Hepatocyte (in vitro differentiated cells): ENCODE measurements around the gene CERK. TPM values are rescaled to one million over a fixed set of nuclear protein-coding genes. Genes with fewer than 3 reads are reported as not detected.

Experiments used
- DNase-seq: peaks from one replicate; pipeline ENCODE4 v3.0.0-alpha.2; 2016; ENCODE audit warnings: low spot score
- H2AFZ ChIP-seq: fragments of 200-600 bp; sonication (generic); 2 replicates; pipeline ENCODE4 v1.6.0; 2016; ENCODE audit warnings: antibody characterized with exemption, mild to moderate bottlenecking
- H3K27ac ChIP-seq: fragments of 200-600 bp; sonication (generic); 2 replicates; pipeline ENCODE4 v1.5.1; 2016; ENCODE audit warnings: mild to moderate bottlenecking
- H3K27me3 ChIP-seq: fragments of 200-600 bp; sonication (generic); 2 replicates; pipeline ENCODE4 v1.6.1; 2016
- H3K36me3 ChIP-seq: fragments of 200-600 bp; sonication (generic); replicated peaks from 2 replicates; pipeline ENCODE4 v1.5.1; 2016; ENCODE audit warnings: low read depth; ENCODE audit not compliant: insufficient read depth
- H3K4me1 ChIP-seq: fragments of 200-600 bp; sonication (generic); 2 replicates; pipeline ENCODE4 v1.5.1; 2016; ENCODE audit warnings: mild to moderate bottlenecking, moderate library complexity; ENCODE audit not compliant: insufficient read depth
- H3K4me2 ChIP-seq: fragments of 200-600 bp; sonication (generic); 2 replicates; pipeline ENCODE4 v1.6.0; 2016
- H3K4me3 ChIP-seq: fragments of 200-600 bp; sonication (generic); 2 replicates; pipeline ENCODE4 v1.5.1; 2016; ENCODE audit warnings: mild to moderate bottlenecking
- H3K79me2 ChIP-seq: fragments of 200-600 bp; sonication (generic); 2 replicates; pipeline ENCODE4 v1.6.0; 2017; ENCODE audit warnings: mild to moderate bottlenecking
- H3K9me2 ChIP-seq: fragments of 200-600 bp; sonication (generic); replicated peaks from 2 replicates; pipeline ENCODE4 v1.6.0; 2017; ENCODE audit warnings: mild to moderate bottlenecking; ENCODE audit not compliant: insufficient read depth
- H3K9me3 ChIP-seq: fragments of 200-600 bp; sonication (generic); 2 replicates; pipeline ENCODE4 v1.5.1; 2016; ENCODE audit warnings: low read depth, mild to moderate bottlenecking
- H4K20me1 ChIP-seq: fragments of 200-600 bp; sonication (generic); 2 replicates; pipeline ENCODE4 v1.6.0; 2016; ENCODE audit warnings: mild to moderate bottlenecking; ENCODE audit not compliant: insufficient read depth, poor library complexity, severe bottlenecking
- CTCF ChIP-seq: fragments of 200-600 bp; sonication (generic); IDR thresholded peaks from 2 replicates; pipeline ENCODE4 v1.5.1; 2016; ENCODE audit warnings: antibody characterized with exemption, mild to moderate bottlenecking; ENCODE audit not compliant: poor library complexity
- EZH2 ChIP-seq: fragments of 200-600 bp; sonication (generic); IDR thresholded peaks from 2 replicates; pipeline ENCODE4 v1.6.1; 2016; ENCODE audit warnings: antibody characterized with exemption, mild to moderate bottlenecking, borderline replicate concordance
- EZH2phosphoT487 ChIP-seq: fragments of 200-600 bp; sonication (generic); IDR thresholded peaks from one replicate; pipeline ENCODE4 v1.6.1; 2018; ENCODE audit warnings: antibody characterized with exemption, mild to moderate bottlenecking, low read depth, moderate library complexity; ENCODE audit not compliant: unreplicated experiment, severe bottlenecking
- WGBS: methylation state at CpG from one replicate; pipeline ENCODE4 v1.1.6; 2016; ENCODE audit warnings: low lambda C conversion rate; ENCODE audit errors: missing lambda C conversion rate; 5-methylcytosine and 5-hydroxymethylcytosine counted together
- polyA plus RNA-seq: library from polyadenylated mRNA; unstranded; fragments of >200 nt; fragmentation: Nextera tagmentation; extraction: Ambion mirVana; gene quantifications from 2 replicates; pipeline ENCODE4 v1.2.1, GENCODE V29; 2016
- total RNA-seq: library from RNA; depleted of rRNA; stranded (reverse); fragments of >200 nt; gene quantifications from 2 replicates; pipeline ENCODE4 v1.2.3, GENCODE V29; 2014

The CERK gene
- total and polyA plus RNA-seq, 2 experiments from 2014 or later = 38.6 to 59.0 TPM

GRCh38 chr22:46686221-46687047, 51.6 kb downstream of the CERK start:
- Histone ChIP-seq H4K20me1 (no peaks in the 10 kb centered on the region), H3K79me2 (no peaks in the 10 kb centered on the region), H3K9me3 (no peaks in the 10 kb centered on the region), H3K36me3 (no peaks in the 10 kb centered on the region), H2AFZ (no peak overlapping the region), H3K9me2 (no peaks in the 10 kb centered on the region), H3K4me2 (no peak overlapping the region), H3K4me1 (no peaks in the 10 kb centered on the region), H3K27me3 (no peaks in the 10 kb centered on the region), H3K27ac (peak overlapping the region; percentile 29), H3K4me3 (no peak overlapping the region)
- 94% methylated on average over 33 of the region's 33 CpGs for WGBS
- DNase-seq = no peak
- no peak for TF ChIP-seq CTCF
- TF ChIP-seq EZH2phosphoT487 = no peak
- no peak for TF ChIP-seq EZH2

GRCh38 chr22:46684706-46685105, 53.3 kb downstream of the CERK start:
- H3K4me2 ChIP-seq = no peak overlapping the region

GRCh38 chr22:46682011-46682731, 55.9 kb downstream of the CERK start:
- Histone ChIP-seq H3K36me3 (no peaks in the 10 kb centered on the region), H3K4me2 (no peak overlapping the region), H2AFZ (no peak overlapping the region), H3K4me3 (no peak overlapping the region), H3K79me2 (no peaks in the 10 kb centered on the region), H4K20me1 (no peaks in the 10 kb centered on the region), H3K27me3 (no peaks in the 10 kb centered on the region), H3K9me3 (no peaks in the 10 kb centered on the region), H3K9me2 (no peaks in the 10 kb centered on the region), H3K27ac (no peak overlapping the region), H3K4me1 (no peaks in the 10 kb centered on the region)
- WGBS = 92% methylated on average over 19 of the region's 19 CpGs
- TF ChIP-seq EZH2phosphoT487 = no peak
- TF ChIP-seq CTCF = no peak
- TF ChIP-seq EZH2 = no peak
- DNase-seq = no peak

More at GRCh38 chr22:46684706-46685105, 53.3 kb downstream of the CERK start:
- 86% methylated on average over 10 of the region's 10 CpGs for WGBS
- no peaks in the 10 kb centered on the region for H3K4me1 ChIP-seq
- no peak overlapping the region for H3K4me3 ChIP-seq
- no peak overlapping the region for H2AFZ ChIP-seq
- H3K9me2 ChIP-seq = no peaks in the 10 kb centered on the region
- no peaks in the 10 kb centered on the region for H3K36me3 ChIP-seq
- no peak for TF ChIP-seq CTCF
- no peak for TF ChIP-seq EZH2
- no peak for TF ChIP-seq EZH2phosphoT487
- H3K9me3 ChIP-seq = no peaks in the 10 kb centered on the region
- DNase-seq = no peak
- no peaks in the 10 kb centered on the region for H3K27me3 ChIP-seq
- no peaks in the 10 kb centered on the region for H4K20me1 ChIP-seq
- H3K79me2 ChIP-seq = no peaks in the 10 kb centered on the region
- no peak overlapping the region for H3K27ac ChIP-seq
